Thyroid gland (tissue), 4 donors: Measurements from ENCODE around the gene C8A.

ENCODE experiments used
- CTCF ChIP-seq, 6 experiments: fragments of 200-600 bp in 3 of 6; fragments of 450-650 bp in 3 of 6; sonication (generic) in 3 of 6; IDR thresholded peaks; one replicate each; pipeline ENCODE4 v1.5.1; 2016 to 2019; ENCODE audit warnings: antibody characterized with exemption in 6 of 6, mild to moderate bottlenecking in 2 of 6, inconsistent platforms in 1 of 6, moderate library complexity in 1 of 6
- POLR2A ChIP-seq, 2 donors: fragments of 450-650 bp; IDR thresholded peaks; one replicate each; pipeline ENCODE4 v1.6.1; 2017; ENCODE audit warnings: antibody characterized with exemption in 2 of 2, mild to moderate bottlenecking in 2 of 2, moderate library complexity in 1 of 2

- TF ChIP-seq CTCF (IDR thresholded peaks at IDR 0.05) (no peak), POLR2A (IDR thresholded peaks at IDR 0.05) (no peak)
These were observed 29.7 kb upstream of the C8A start for GRCh38 chr1:56824938-56825337.
